ENCODE data around the gene STRA8.

DNA sequence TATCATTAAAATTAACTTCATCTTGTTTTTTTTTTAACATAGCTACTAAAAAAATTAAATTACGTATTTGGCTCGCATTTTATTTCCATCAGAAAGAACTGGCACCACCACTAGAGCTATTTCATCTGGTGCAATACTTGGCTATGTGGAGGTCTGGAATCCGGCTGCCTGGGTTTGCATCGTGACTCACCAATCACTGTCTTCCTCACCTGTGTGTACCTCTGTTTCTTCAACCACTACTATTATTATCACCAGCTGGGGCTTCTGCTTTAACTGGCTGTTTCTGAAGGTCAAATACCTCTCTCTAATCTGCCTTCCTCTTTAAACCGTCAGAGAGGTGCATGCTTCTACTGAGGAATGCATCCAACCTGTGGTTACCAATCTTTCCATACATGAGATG lies 28.8 kb upstream of the STRA8 start:
- TF ChIP-seq CTCF (conservative IDR thresholded peaks at IDR 0.05; ENCODE audit: low read depth, low read length) (no peak), EZH2 (IDR thresholded peaks at IDR 0.05; ENCODE audit: low read length, unreplicated experiment) (no peak)

Data from PC-3 (cell line).